Omental fat pad (tissue), 4 donors: ENCODE measurements around the gene WDR27. TPM values are rescaled to one million over a fixed set of nuclear protein-coding genes. Genes with fewer than 3 reads are reported as not detected.

Experiments used
- ATAC-seq: fragments of 150-250 bp; one replicate; pipeline ENCODE4 v1.9.1; 2016; ENCODE audit warnings: mild to moderate bottlenecking, moderate library complexity; ENCODE audit not compliant: low FRiP score
- DNase-seq: peaks from one replicate; pipeline ENCODE4 v3.0.0-alpha.2; 2019; ENCODE audit warnings: low spot score
- CTCF ChIP-seq, 3 donors: fragments of 450-650 bp; IDR thresholded peaks; one replicate each; pipeline ENCODE4 v1.5.1; 2016 to 2017; ENCODE audit warnings: antibody characterized with exemption in 3 of 3, mild to moderate bottlenecking in 3 of 3, moderate library complexity in 2 of 3
- total RNA-seq, 4 donors: library from RNA; depleted of rRNA; stranded (reverse); fragments of >200 nt; gene quantifications; one replicate each; pipeline ENCODE4 v1.1.0, GENCODE V29; 2016

WDR27 gene
- total RNA-seq, 4 donors from 2014 or later: 18.9 to 35.9 (median 21.7) TPM

- no peak for ATAC-seq
- no peak for TF ChIP-seq CTCF (IDR thresholded peaks at IDR 0.05)
- DNase-seq: no peak
Measured at GRCh38 chr6:169425628-169426370, 276.0 kb downstream of the WDR27 start.

DNA sequence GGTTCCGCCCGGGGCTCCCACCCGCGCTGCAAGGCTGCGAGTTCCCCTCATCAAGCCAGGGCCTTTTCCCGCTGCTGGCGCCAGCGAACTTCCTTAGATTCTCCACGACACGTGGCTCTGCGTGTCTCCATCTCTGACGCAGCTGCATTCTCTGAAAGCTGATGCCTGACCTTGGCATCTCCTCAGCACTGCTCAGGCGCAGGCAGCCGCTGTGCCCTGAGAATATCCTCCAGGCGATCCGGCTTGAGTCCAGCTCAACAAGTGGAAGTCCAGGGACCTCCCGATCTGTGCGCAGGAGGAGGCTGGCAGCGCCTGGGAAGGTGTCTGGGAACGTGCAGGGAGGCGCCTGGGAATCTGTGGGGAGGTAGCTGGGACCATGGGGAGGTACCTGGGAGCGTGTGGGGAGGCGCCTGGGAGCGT is 277.0 kb downstream of the WDR27 start:
- TF ChIP-seq CTCF (IDR thresholded peaks at IDR 0.05): no peak
- no peak for DNase-seq
- no peak for ATAC-seq

DNA sequence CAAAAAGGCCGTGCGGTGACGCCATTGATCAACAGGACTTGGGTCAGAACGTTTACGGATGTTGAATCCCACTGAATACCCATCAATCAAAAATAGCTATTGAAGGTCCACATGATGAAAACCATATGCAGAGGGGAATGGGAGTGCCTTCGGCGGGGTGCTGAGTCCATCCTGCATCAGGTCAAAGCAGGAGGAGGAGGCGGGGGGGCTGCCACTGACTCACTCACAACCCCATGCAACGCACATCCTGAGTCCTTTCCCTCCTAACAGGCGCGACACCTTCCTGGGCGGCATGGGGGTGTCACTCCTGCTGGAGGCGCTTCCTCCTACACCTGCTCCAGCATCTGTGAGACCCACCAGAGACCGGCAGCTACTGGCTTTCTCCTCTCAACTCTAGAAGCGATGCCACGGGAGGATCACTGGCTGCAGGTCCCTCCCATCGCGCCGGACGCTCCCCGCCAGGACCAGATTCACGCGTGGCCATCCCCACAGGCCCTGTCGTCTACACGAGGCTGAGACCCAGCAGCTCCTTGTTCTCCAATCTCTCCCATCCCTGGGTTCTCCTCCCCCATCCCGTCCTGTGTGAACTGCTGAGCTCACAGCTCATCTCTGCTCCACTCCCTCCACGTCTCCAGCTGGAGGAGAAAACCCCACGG is 277.6 kb downstream of the WDR27 start:
- ATAC-seq: no peak

DNA sequence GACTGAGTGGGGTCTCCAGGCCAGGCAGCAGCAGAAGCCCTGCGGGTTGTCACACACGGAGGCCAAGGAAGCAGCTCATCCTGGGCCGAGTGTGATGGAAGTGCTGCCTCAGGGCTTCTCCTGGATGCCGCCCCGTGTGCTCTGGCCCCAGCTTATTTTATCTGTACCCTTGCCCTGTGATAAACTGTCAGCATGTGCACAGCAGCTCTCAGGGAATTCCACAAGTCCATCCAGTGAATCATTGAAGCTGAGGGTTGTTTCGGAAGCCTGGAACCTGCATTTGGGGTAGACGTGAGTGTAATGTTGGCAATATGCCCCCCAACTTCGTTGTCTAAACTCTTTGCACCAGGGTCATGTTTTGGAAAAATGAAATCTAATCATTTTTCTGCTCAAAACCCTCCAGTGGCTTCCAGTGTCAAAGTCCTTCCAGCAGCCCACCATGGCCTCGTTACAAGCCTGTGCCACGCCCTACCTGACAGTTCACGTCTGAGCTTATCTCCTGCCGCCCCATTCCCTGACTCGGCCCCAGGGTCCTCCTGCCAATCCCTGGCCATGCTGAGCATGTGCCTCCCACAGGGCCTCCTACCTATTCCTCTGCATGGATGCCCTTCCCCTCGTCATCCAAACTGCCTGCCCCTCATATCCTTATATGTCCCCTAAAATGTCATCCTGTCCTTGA is 280.1 kb downstream of the WDR27 start:
- TF ChIP-seq CTCF (IDR thresholded peaks at IDR 0.05): no peak
- no peak for DNase-seq
- no peak for ATAC-seq

More for the DNA sequence above, 277.6 kb downstream of the WDR27 start:
- DNase-seq: no peak
- TF ChIP-seq CTCF (IDR thresholded peaks at IDR 0.05): no peak

- DNase-seq: no peak
- TF ChIP-seq CTCF (IDR thresholded peaks at IDR 0.05): no peak
- no peak for ATAC-seq
Measured at GRCh38 chr6:169420912-169421543, 280.8 kb downstream of the WDR27 start.

DNA sequence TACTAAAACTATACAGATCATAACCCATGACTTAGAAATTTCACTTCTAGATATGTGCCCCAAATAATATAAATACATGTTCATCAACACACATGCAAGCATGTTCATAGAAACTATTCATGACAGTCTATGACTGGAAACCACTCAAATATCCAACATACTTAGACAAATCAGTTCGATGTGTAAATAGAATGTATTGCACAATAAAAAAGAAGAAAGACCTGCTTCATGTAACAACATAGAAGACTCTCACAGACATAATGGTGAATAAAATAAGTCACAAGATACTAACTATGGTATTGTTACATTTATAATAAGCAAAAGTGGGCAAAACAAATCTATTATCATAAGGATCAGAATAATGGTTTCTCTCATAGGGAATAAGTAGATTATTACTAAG is 284.7 kb downstream of the WDR27 start:
- TF ChIP-seq CTCF (IDR thresholded peaks at IDR 0.05): no peak
- no peak for DNase-seq
- no peak for ATAC-seq
